Right lobe of liver (tissue), 4 donors: Measurements from ENCODE around the gene PIM3.

Experiments used
- CTCF ChIP-seq, 4 donors: fragments of 200-600 bp in 3 of 4; fragments of 450-650 bp in 1 of 4; IDR thresholded peaks; one replicate each; pipeline versions ENCODE4 v1.5.1 to v1.8.0; 2016 to 2022; ENCODE audit warnings: antibody characterized with exemption in 4 of 4, mild to moderate bottlenecking in 2 of 4
- POLR2A ChIP-seq: fragments of 450-650 bp; IDR thresholded peaks from one replicate; pipeline ENCODE4 v1.6.1; 2017; ENCODE audit warnings: antibody characterized with exemption, mild to moderate bottlenecking
- donor health status: DM: no; HTN: no; CAD: no.
- donor health status: DM: no; HTN: no; CAD: no.
- donor health status: DM: no; HTN: yes; CAD: no.

- TF ChIP-seq CTCF (IDR thresholded peaks at IDR 0.05) (no peak), POLR2A (no peak)
These were observed 16.0 kb downstream of the PIM3 start for GRCh38 chr22:49976439-49977175.
